Mesenchymal stem cell (in vitro differentiated cells and primary cell): Measurements from ENCODE around the gene TAF15.

Experiments
- DNase-seq: peaks from one replicate; pipeline ENCODE4 v3.0.0-alpha.2; 2013
- H2AFZ ChIP-seq: one replicate; pipeline ENCODE4 v1.6.1; 2013; ENCODE audit warnings: low read depth, mild to moderate bottlenecking, control low read depth, inconsistent platforms, low read length, moderate library complexity
- H2AK5ac ChIP-seq: 2 replicates; pipeline ENCODE4 v1.6.1; 2013; ENCODE audit warnings: low read length, moderate library complexity, mild to moderate bottlenecking, inconsistent platforms; ENCODE audit not compliant: severe bottlenecking
- H2BK120ac ChIP-seq: one replicate; pipeline ENCODE4 v1.6.1; 2013; ENCODE audit warnings: low read depth, mild to moderate bottlenecking, inconsistent platforms, low read length, moderate library complexity
- H2BK12ac ChIP-seq, 2 experiments: one replicate each; pipeline ENCODE4 v1.6.1; 2013; ENCODE audit warnings: inconsistent platforms in 2 of 2, low read length in 2 of 2, mild to moderate bottlenecking in 2 of 2, moderate library complexity in 2 of 2, control low read depth in 1 of 2
- H2BK15ac ChIP-seq: one replicate; pipeline ENCODE4 v1.6.1; 2013; ENCODE audit warnings: mild to moderate bottlenecking, low read depth, inconsistent platforms; ENCODE audit not compliant: poor library complexity, severe bottlenecking
- H2BK5ac ChIP-seq: 2 replicates; pipeline ENCODE4 v1.6.1; 2013; ENCODE audit warnings: low read depth, mild to moderate bottlenecking, low read length, control low read depth, inconsistent platforms; ENCODE audit not compliant: poor library complexity, severe bottlenecking
- H3K14ac ChIP-seq, 2 experiments: one replicate each; pipeline ENCODE4 v1.6.1; 2013; ENCODE audit warnings: inconsistent platforms in 2 of 2, low read length in 2 of 2, control low read depth in 1 of 2, mild to moderate bottlenecking in 1 of 2, moderate library complexity in 1 of 2
- H3K18ac ChIP-seq, 2 experiments: one replicate each; pipeline ENCODE4 v1.6.1; 2013; ENCODE audit warnings: inconsistent platforms in 2 of 2, low read length in 2 of 2, control low read depth in 1 of 2, low read depth in 1 of 2, mild to moderate bottlenecking in 1 of 2
- H3K23ac ChIP-seq, 2 experiments: one replicate each; pipeline ENCODE4 v1.6.1; 2013; ENCODE audit warnings: inconsistent platforms in 2 of 2, low read length in 2 of 2, mild to moderate bottlenecking in 2 of 2, moderate library complexity in 2 of 2, control low read depth in 1 of 2
- H3K27ac ChIP-seq: 2 replicates; pipeline ENCODE4 v1.5.1; 2013; ENCODE audit warnings: mild to moderate bottlenecking, moderate library complexity, low read length, control low read depth, inconsistent platforms; ENCODE audit not compliant: poor library complexity, severe bottlenecking
- H3K27me3 ChIP-seq, 2 experiments: 2 replicates each; pipeline versions ENCODE4 v1.6.1 to v1.7.0; 2013; ENCODE audit warnings: low read length in 2 of 2, mild to moderate bottlenecking in 2 of 2, moderate library complexity in 2 of 2, control low read depth in 1 of 2, inconsistent platforms in 1 of 2; ENCODE audit not compliant: control insufficient read depth in 1 of 2, insufficient read depth in 1 of 2
- H3K36me3 ChIP-seq, 2 experiments: 2 replicates each; pipeline versions ENCODE4 v1.6.1 to v1.7.0; 2013; ENCODE audit warnings: low read length in 2 of 2, control low read depth in 1 of 2, inconsistent platforms in 1 of 2, low read depth in 1 of 2, mild to moderate bottlenecking in 1 of 2; ENCODE audit not compliant: insufficient read depth in 2 of 2, control insufficient read depth in 1 of 2
- H3K4ac ChIP-seq, 2 experiments: one replicate each; pipeline ENCODE4 v1.6.1; 2013; ENCODE audit warnings: inconsistent platforms in 2 of 2, low read length in 2 of 2, mild to moderate bottlenecking in 2 of 2, moderate library complexity in 2 of 2, control low read depth in 1 of 2, low read depth in 1 of 2
- H3K4me1 ChIP-seq: 2 replicates; pipeline ENCODE4 v1.6.1; 2013; ENCODE audit warnings: low read depth, low read length, control low read depth; ENCODE audit not compliant: control insufficient read depth, insufficient read depth
- H3K4me2 ChIP-seq: 2 replicates; pipeline ENCODE4 v1.6.1; 2013; ENCODE audit warnings: low read length, mild to moderate bottlenecking, inconsistent platforms; ENCODE audit not compliant: poor library complexity, severe bottlenecking
- H3K4me3 ChIP-seq, 2 experiments: 2 replicates each; pipeline versions ENCODE4 v1.5.1 to v1.7.0; 2013; ENCODE audit warnings: low read length in 2 of 2, mild to moderate bottlenecking in 2 of 2, control low read depth in 1 of 2, low read depth in 1 of 2; ENCODE audit not compliant: insufficient read depth in 1 of 2
- H3K79me1 ChIP-seq: replicated peaks from 2 replicates; pipeline ENCODE4 v1.6.1; 2013; ENCODE audit warnings: mild to moderate bottlenecking, control low read depth, low read length, inconsistent platforms; ENCODE audit not compliant: poor library complexity, severe bottlenecking
- H3K9ac ChIP-seq: 2 replicates; pipeline ENCODE4 v1.7.0; 2013; ENCODE audit warnings: mild to moderate bottlenecking, low read length, moderate library complexity
- H3K9me3 ChIP-seq: 2 replicates; pipeline ENCODE4 v1.7.0; 2013; ENCODE audit warnings: mild to moderate bottlenecking, low read length; ENCODE audit not compliant: control insufficient read depth
- H4K8ac ChIP-seq: one replicate; pipeline ENCODE4 v1.6.1; 2013; ENCODE audit warnings: inconsistent platforms, mild to moderate bottlenecking, low read length, moderate library complexity
- H4K91ac ChIP-seq: one replicate; pipeline ENCODE4 v1.6.1; 2013; ENCODE audit warnings: mild to moderate bottlenecking, low read length, inconsistent platforms
- WGBS: methylation state at CpG from one replicate; pipeline ENCODE4 v1.1.7; 2013; ENCODE audit warnings: mixed read lengths; 5-methylcytosine and 5-hydroxymethylcytosine counted together

The TAF15 gene

DNA sequence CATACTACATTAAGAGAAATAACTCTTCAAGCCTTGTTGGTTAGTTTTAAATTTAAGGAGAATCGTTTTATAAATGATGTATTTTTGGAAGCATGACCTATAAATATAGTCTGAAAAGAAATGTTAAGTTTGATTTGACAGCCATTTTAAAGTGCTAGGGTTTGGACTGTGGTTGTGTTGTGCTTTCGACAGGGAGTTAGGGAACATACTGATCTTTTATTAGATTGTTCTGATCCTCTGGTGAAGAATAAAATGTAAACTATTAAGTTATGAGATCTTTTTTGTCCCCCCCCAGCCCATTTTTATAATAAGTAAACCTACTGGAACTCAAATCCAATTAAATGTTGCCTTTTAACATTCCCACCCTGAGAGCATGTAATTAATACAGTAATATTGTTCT is 12.0 kb downstream of the TAF15 start:
- Histone ChIP-seq H3K18ac (no peak overlapping the region), H2AK5ac (no peak overlapping the region), H3K36me3 (peaks cover 6 to 93% of the 10 kb centered on the region in 2 experiments), H2BK12ac (no peak overlapping the region), H3K4me3 (no peak overlapping the region), H3K14ac (no peak overlapping the region), H3K9me3 (no peaks in the 10 kb centered on the region), H2BK5ac (no peak overlapping the region), H3K23ac (no peak overlapping the region), H3K9ac (no peak overlapping the region), H2BK15ac (no peak overlapping the region), H2BK120ac (no peak overlapping the region), H3K27ac (no peak overlapping the region), H3K4me2 (no peak overlapping the region), H3K4ac (no peak overlapping the region), H4K8ac (no peak overlapping the region), H3K27me3 (no peaks in the 10 kb centered on the region), H3K79me1 (peaks cover 8% of the 10 kb centered on the region), H4K91ac (no peak overlapping the region), H2AFZ (no peak overlapping the region), H3K4me1 (peaks cover 6% of the 10 kb centered on the region)
- no peak for DNase-seq
- WGBS = 100% methylated on average over 2 of the region's 2 CpGs

- H3K27me3 ChIP-seq = no peaks in the 10 kb centered on the region
- no peak overlapping the region for H2BK12ac ChIP-seq
- no peak overlapping the region for H3K27ac ChIP-seq
- WGBS = no CpG with 5 or more reads among the region's 1 CpG
- no peaks in the 10 kb centered on the region for H3K9me3 ChIP-seq
- no peak for DNase-seq
- peaks cover 13 to 85% of the 10 kb centered on the region in 2 experiments for H3K36me3 ChIP-seq
- H3K4ac ChIP-seq = no peak overlapping the region
- no peaks in the 10 kb centered on the region for H3K4me1 ChIP-seq
- H4K91ac ChIP-seq = no peak overlapping the region
- no peak overlapping the region for H3K14ac ChIP-seq
- peaks cover 8% of the 10 kb centered on the region for H3K79me1 ChIP-seq
- H3K4me2 ChIP-seq = no peak overlapping the region
- no peak overlapping the region for H2BK120ac ChIP-seq
- H4K8ac ChIP-seq = no peak overlapping the region
- no peak overlapping the region for H3K18ac ChIP-seq
- no peak overlapping the region for H2AK5ac ChIP-seq
- no peak overlapping the region for H2BK5ac ChIP-seq
- H2AFZ ChIP-seq = no peak overlapping the region
- no peak overlapping the region for H2BK15ac ChIP-seq
- H3K4me3 ChIP-seq = no peak overlapping the region
- no peak overlapping the region for H3K9ac ChIP-seq
- H3K23ac ChIP-seq = no peak overlapping the region
Measured at GRCh38 chr17:35825206-35825605, 15.9 kb downstream of the TAF15 start.

- Histone ChIP-seq H2BK15ac (no peak overlapping the region), H2AFZ (no peak overlapping the region), H3K27me3 (no peaks in the 10 kb centered on the region), H3K9me3 (no peaks in the 10 kb centered on the region), H3K4ac (no peak overlapping the region), H3K36me3 (peaks cover 52 to 88% of the 10 kb centered on the region in 2 experiments), H2BK120ac (no peak overlapping the region), H4K8ac (no peak overlapping the region), H3K4me3 (no peak overlapping the region), H3K23ac (no peak overlapping the region), H3K4me1 (no peaks in the 10 kb centered on the region), H4K91ac (no peak overlapping the region), H3K4me2 (no peak overlapping the region), H3K79me1 (peaks cover 19% of the 10 kb centered on the region), H3K14ac (no peak overlapping the region), H3K27ac (no peak overlapping the region), H3K9ac (no peak overlapping the region), H2BK12ac (no peak overlapping the region), H2AK5ac (no peak overlapping the region), H2BK5ac (no peak overlapping the region), H3K18ac (no peak overlapping the region)
- no peak for DNase-seq
- WGBS = no CpG with 5 or more reads among the region's 3 CpGs
Measured at GRCh38 chr17:35841101-35841500, 31.8 kb downstream of the TAF15 start.

- Histone ChIP-seq H3K14ac (no peak overlapping the region), H2AFZ (no peak overlapping the region), H3K4me3 (no peak overlapping the region), H3K9ac (no peak overlapping the region), H3K36me3 (peaks cover 52 to 88% of the 10 kb centered on the region in 2 experiments), H3K4me1 (no peaks in the 10 kb centered on the region), H3K23ac (no peak overlapping the region), H3K27ac (no peak overlapping the region), H4K91ac (no peak overlapping the region), H3K79me1 (peaks cover 19% of the 10 kb centered on the region), H2BK12ac (no peak overlapping the region), H2BK15ac (no peak overlapping the region), H3K4ac (no peak overlapping the region), H3K27me3 (no peaks in the 10 kb centered on the region), H3K18ac (no peak overlapping the region), H3K9me3 (no peaks in the 10 kb centered on the region), H4K8ac (no peak overlapping the region), H2BK120ac (no peak overlapping the region), H3K4me2 (no peak overlapping the region), H2AK5ac (no peak overlapping the region), H2BK5ac (no peak overlapping the region)
- peak; percentile 17 for DNase-seq
- 92% methylated on average over 4 of the region's 4 CpGs for WGBS
Measured at GRCh38 chr17:35841505-35841904, 32.2 kb downstream of the TAF15 start.
